ENCODE data around the gene SDSL. TPM values are rescaled to one million over a fixed set of nuclear protein-coding genes. Genes with fewer than 3 reads are reported as not detected.

The SDSL gene
- total and polyA plus RNA-seq, 2 experiments from 2014 or later, result not detected

DNA sequence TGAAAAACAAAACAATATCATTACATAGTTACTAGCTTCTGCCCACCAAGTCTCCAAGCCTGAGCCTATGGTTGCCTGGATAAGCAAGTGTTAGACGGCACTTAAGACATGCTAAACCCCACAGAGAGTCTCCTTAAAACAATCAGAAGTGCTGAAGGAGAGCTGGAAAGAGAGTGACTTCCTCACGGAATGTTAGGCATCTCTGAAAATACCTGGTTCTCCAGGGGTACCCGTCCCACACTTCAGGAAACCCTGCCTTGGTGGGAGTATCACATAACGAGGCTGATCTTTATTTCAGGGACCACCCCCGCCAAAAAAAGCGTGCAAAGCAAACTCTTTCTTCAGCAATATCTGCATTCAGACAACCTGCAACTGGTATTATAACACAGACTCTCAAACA is 31.1 kb downstream of the SDSL start:
- Histone ChIP-seq H3K27me3 (ENCODE audit: insufficient read depth) (no peaks in the 10 kb centered on the region), H3K36me3 (ENCODE audit: insufficient read depth) (no peaks in the 10 kb centered on the region), H2AFZ (no peak overlapping the region), H3K79me2 (replicated peaks; ENCODE audit: insufficient read depth) (no peaks in the 10 kb centered on the region), H3K27ac (ENCODE audit: low read depth) (no peak overlapping the region; the same call in 1 of the 2 replicates), H3K9me2 (ENCODE audit: insufficient read depth) (no peaks in the 10 kb centered on the region), H3K4me2 (no peak overlapping the region), H4K20me1 (replicated peaks; ENCODE audit: insufficient read depth) (0 out of 2 replicates have a peak, but pooled peaks cover 4% of the 10 kb centered on the region), H3K4me1 (ENCODE audit: insufficient read depth) (peaks cover 8% of the 10 kb centered on the region; the same call in 1 of the 2 replicates), H3K4me3 (no peak overlapping the region), H3F3A (replicated peaks; ENCODE audit: low read depth) (no peaks in the 10 kb centered on the region)
- Mint-ChIP-seq H3K27me3 (ENCODE audit: insufficient read depth, low read depth, poor library complexity) (peaks cover 14% of the 10 kb centered on the region), H3K9me3 (no peaks in the 10 kb centered on the region), H3K4me1 (peaks cover 19% of the 10 kb centered on the region), H3K27ac (no peak overlapping the region), H3K4me3 (no peak overlapping the region), H3K36me3 (ENCODE audit: low read depth) (no peaks in the 10 kb centered on the region)
- TF ChIP-seq EZH2 (IDR thresholded peaks at IDR 0.05; ENCODE audit: low read depth, unreplicated experiment) (no peak), CREB1 (CRISPR knock-in tag; IDR thresholded peaks at IDR 0.05; ENCODE audit: low read depth) (no peak), STAT1 (IDR thresholded peaks at IDR 0.05; ENCODE audit: unreplicated experiment) (no peak), NANOG (IDR thresholded peaks at IDR 0.05; ENCODE audit: borderline replicate concordance) (no peak), EZH2phosphoT487 (IDR thresholded peaks at IDR 0.05; ENCODE audit: unreplicated experiment) (no peak)
- TF ChIP-seq, protein P1, sequence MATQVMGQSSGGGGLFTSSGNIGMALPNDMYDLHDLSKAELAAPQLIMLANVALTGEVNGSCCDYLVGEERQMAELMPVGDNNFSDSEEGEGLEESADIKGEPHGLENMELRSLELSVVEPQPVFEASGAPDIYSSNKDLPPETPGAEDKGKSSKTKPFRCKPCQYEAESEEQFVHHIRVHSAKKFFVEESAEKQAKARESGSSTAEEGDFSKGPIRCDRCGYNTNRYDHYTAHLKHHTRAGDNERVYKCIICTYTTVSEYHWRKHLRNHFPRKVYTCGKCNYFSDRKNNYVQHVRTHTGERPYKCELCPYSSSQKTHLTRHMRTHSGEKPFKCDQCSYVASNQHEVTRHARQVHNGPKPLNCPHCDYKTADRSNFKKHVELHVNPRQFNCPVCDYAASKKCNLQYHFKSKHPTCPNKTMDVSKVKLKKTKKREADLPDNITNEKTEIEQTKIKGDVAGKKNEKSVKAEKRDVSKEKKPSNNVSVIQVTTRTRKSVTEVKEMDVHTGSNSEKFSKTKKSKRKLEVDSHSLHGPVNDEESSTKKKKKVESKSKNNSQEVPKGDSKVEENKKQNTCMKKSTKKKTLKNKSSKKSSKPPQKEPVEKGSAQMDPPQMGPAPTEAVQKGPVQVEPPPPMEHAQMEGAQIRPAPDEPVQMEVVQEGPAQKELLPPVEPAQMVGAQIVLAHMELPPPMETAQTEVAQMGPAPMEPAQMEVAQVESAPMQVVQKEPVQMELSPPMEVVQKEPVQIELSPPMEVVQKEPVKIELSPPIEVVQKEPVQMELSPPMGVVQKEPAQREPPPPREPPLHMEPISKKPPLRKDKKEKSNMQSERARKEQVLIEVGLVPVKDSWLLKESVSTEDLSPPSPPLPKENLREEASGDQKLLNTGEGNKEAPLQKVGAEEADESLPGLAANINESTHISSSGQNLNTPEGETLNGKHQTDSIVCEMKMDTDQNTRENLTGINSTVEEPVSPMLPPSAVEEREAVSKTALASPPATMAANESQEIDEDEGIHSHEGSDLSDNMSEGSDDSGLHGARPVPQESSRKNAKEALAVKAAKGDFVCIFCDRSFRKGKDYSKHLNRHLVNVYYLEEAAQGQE (IDR thresholded peaks at IDR 0.05; ENCODE audit: unreplicated experiment), result no peak
- TF ChIP-seq, protein P2, sequence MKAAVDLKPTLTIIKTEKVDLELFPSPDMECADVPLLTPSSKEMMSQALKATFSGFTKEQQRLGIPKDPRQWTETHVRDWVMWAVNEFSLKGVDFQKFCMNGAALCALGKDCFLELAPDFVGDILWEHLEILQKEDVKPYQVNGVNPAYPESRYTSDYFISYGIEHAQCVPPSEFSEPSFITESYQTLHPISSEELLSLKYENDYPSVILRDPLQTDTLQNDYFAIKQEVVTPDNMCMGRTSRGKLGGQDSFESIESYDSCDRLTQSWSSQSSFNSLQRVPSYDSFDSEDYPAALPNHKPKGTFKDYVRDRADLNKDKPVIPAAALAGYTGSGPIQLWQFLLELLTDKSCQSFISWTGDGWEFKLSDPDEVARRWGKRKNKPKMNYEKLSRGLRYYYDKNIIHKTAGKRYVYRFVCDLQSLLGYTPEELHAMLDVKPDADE (IDR thresholded peaks at IDR 0.05), result no peak
- peak; percentile 37 for DNase-seq (ENCODE audit: low spot score)
- ATAC-seq, result peak; percentile 48

DNA sequence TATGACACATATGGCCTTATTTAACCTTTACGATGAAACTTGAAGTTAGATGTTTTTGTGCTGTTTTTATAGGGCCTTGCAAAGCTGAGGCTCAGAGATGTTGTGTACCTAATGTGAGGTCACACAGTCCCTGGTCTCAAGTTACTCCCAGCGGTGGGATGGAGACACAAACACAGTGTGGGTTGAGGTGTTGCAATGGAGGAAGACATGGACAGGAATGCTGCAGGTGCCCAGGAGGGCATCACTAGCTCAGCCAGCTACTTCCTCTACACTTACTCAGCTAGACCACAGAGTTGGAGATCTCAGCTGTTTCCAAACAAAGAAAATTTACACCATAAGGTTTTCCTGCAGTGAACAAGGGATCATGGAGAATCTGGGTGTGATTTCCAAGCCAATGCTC is 34.0 kb downstream of the SDSL start:
- DNase-seq (ENCODE audit: low spot score) (no peak), ATAC-seq (no peak)
- Histone ChIP-seq H3K4me1 (ENCODE audit: insufficient read depth) (peaks cover 8% of the 10 kb centered on the region; the same call in 1 of the 2 replicates), H3K36me3 (ENCODE audit: insufficient read depth) (no peaks in the 10 kb centered on the region), H3K9me2 (ENCODE audit: insufficient read depth) (no peaks in the 10 kb centered on the region), H3K79me2 (replicated peaks; ENCODE audit: insufficient read depth) (no peaks in the 10 kb centered on the region), H3K27ac (ENCODE audit: low read depth) (no peak overlapping the region), H3K27me3 (ENCODE audit: insufficient read depth) (peaks cover 10% of the 10 kb centered on the region; the same call in 1 of the 2 replicates), H3K4me2 (0 out of 2 replicates have a peak overlapping the region, but pooled peaks have one; percentile 20), H3F3A (replicated peaks; ENCODE audit: low read depth) (no peaks in the 10 kb centered on the region), H3K4me3 (no peak overlapping the region), H4K20me1 (replicated peaks; ENCODE audit: insufficient read depth) (no peaks in the 10 kb centered on the region), H2AFZ (no peak overlapping the region)
- H3K9me3 Mint-ChIP-seq, result no peaks in the 10 kb centered on the region
- H3K27ac Mint-ChIP-seq, result no peak overlapping the region
- no peak overlapping the region for H3K4me3 Mint-ChIP-seq
- peaks cover 19% of the 10 kb centered on the region for H3K4me1 Mint-ChIP-seq
- peaks cover 16% of the 10 kb centered on the region for H3K27me3 Mint-ChIP-seq (ENCODE audit: insufficient read depth, low read depth, poor library complexity)
- H3K36me3 Mint-ChIP-seq (ENCODE audit: low read depth), result no peaks in the 10 kb centered on the region
- TF ChIP-seq, protein P3, sequence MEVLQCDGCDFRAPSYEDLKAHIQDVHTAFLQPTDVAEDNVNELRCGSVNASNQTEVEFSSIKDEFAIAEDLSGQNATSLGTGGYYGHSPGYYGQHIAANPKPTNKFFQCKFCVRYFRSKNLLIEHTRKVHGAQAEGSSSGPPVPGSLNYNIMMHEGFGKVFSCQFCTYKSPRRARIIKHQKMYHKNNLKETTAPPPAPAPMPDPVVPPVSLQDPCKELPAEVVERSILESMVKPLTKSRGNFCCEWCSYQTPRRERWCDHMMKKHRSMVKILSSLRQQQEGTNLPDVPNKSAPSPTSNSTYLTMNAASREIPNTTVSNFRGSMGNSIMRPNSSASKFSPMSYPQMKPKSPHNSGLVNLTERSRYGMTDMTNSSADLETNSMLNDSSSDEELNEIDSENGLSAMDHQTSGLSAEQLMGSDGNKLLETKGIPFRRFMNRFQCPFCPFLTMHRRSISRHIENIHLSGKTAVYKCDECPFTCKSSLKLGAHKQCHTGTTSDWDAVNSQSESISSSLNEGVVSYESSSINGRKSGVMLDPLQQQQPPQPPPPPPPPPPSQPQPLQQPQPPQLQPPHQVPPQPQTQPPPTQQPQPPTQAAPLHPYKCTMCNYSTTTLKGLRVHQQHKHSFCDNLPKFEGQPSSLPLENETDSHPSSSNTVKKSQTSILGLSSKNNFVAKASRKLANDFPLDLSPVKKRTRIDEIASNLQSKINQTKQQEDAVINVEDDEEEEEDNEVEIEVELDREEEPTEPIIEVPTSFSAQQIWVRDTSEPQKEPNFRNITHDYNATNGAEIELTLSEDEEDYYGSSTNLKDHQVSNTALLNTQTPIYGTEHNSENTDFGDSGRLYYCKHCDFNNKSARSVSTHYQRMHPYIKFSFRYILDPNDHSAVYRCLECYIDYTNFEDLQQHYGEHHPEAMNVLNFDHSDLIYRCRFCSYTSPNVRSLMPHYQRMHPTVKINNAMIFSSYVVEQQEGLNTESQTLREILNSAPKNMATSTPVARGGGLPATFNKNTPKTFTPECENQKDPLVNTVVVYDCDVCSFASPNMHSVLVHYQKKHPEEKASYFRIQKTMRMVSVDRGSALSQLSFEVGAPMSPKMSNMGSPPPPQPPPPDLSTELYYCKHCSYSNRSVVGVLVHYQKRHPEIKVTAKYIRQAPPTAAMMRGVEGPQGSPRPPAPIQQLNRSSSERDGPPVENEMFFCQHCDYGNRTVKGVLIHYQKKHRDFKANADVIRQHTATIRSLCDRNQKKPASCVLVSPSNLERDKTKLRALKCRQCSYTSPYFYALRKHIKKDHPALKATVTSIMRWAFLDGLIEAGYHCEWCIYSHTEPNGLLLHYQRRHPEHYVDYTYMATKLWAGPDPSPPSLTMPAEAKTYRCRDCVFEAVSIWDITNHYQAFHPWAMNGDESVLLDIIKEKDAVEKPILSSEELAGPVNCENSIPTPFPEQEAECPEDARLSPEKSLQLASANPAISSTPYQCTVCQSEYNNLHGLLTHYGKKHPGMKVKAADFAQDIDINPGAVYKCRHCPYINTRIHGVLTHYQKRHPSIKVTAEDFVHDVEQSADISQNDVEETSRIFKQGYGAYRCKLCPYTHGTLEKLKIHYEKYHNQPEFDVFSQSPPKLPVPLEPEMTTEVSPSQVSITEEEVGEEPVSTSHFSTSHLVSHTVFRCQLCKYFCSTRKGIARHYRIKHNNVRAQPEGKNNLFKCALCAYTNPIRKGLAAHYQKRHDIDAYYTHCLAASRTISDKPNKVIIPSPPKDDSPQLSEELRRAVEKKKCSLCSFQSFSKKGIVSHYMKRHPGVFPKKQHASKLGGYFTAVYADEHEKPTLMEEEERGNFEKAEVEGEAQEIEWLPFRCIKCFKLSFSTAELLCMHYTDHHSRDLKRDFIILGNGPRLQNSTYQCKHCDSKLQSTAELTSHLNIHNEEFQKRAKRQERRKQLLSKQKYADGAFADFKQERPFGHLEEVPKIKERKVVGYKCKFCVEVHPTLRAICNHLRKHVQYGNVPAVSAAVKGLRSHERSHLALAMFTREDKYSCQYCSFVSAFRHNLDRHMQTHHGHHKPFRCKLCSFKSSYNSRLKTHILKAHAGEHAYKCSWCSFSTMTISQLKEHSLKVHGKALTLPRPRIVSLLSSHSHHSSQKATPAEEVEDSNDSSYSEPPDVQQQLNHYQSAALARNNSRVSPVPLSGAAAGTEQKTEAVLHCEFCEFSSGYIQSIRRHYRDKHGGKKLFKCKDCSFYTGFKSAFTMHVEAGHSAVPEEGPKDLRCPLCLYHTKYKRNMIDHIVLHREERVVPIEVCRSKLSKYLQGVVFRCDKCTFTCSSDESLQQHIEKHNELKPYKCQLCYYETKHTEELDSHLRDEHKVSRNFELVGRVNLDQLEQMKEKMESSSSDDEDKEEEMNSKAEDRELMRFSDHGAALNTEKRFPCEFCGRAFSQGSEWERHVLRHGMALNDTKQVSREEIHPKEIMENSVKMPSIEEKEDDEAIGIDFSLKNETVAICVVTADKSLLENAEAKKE (CRISPR knock-in tag; IDR thresholded peaks at IDR 0.05), result no peak
- TF ChIP-seq EZH2 (IDR thresholded peaks at IDR 0.05; ENCODE audit: low read depth, unreplicated experiment), result no peak
- TF ChIP-seq ZNF331 (CRISPR knock-in tag; IDR thresholded peaks at IDR 0.05; ENCODE audit: low read depth), result no peak
- no peak for TF ChIP-seq NANOG (IDR thresholded peaks at IDR 0.05; ENCODE audit: borderline replicate concordance)
- TF ChIP-seq STAT1 (IDR thresholded peaks at IDR 0.05; ENCODE audit: unreplicated experiment), result no peak
- no peak for TF ChIP-seq JUNB (IDR thresholded peaks at IDR 0.05; ENCODE audit: unreplicated experiment)
- TF ChIP-seq EZH2phosphoT487 (IDR thresholded peaks at IDR 0.05; ENCODE audit: unreplicated experiment), result no peak
- no peak for TF ChIP-seq CREB1 (CRISPR knock-in tag; IDR thresholded peaks at IDR 0.05; ENCODE audit: low read depth)

Measured in GM23338 (cell line).